B cell (primary cell): ENCODE results near the gene EML1. TPM values are rescaled to one million over a fixed set of nuclear protein-coding genes. Genes with fewer than 3 reads are reported as not detected.

ENCODE experiments used
- ATAC-seq: fragments of 200-7000 bp; cut with Tn5 transposase; one replicate; pipeline ENCODE4 v1.10.0; 2021; ENCODE audit warnings: low read depth, mild to moderate bottlenecking, moderate number of reproducible peaks, moderate library complexity
- CTCF ChIA-PET: fragments of 350-600 bp; sonication (Branson Sonifier 250); formaldehyde crosslinking; loops from one replicate; lab custom pipeline; 2021; ENCODE audit warnings: antibody characterized with exemption, inconsistent platforms; lab: Charles Lee
- POLR2A ChIA-PET: fragments of 350-600 bp; sonication (Branson Sonifier 250); formaldehyde crosslinking; loops from one replicate; lab custom pipeline; 2021; ENCODE audit warnings: antibody characterized with exemption; lab: Charles Lee
- DNase-seq: peaks from one replicate; pipeline ENCODE4 v3.0.0; 2013
- H2AFZ ChIP-seq: 2 replicates; pipeline ENCODE4 v1.6.1; 2012; ENCODE audit warnings: mild to moderate bottlenecking, low read depth, low read length; ENCODE audit not compliant: insufficient read depth, poor library complexity, severe bottlenecking
- H3K27ac ChIP-seq, 2 donors: 1 replicate in 1 of 2; 2 replicates in 1 of 2; pipeline ENCODE4 v1.5.1; 2012 to 2013; ENCODE audit warnings: low read length in 2 of 2, mild to moderate bottlenecking in 2 of 2, moderate library complexity in 1 of 2
- H3K27me3 ChIP-seq, 4 experiments: fragments of 200-600 bp in 1 of 4; sonication (generic) in 1 of 4; replicated peaks in 1 of 4; 1 replicate in 2 of 4; 2 replicates in 2 of 4; pipeline versions ENCODE4 v1.6.1 to v1.7.0; 2013 to 2016; ENCODE audit warnings: low read length in 3 of 4, mild to moderate bottlenecking in 2 of 4, mixed read lengths in 1 of 4, moderate library complexity in 1 of 4; ENCODE audit not compliant: insufficient read depth in 4 of 4, control insufficient read depth in 3 of 4; ENCODE audit errors: control extremely low read depth in 1 of 4
- H3K36me3 ChIP-seq, 2 experiments: replicated peaks in 1 of 2; 1 replicate in 1 of 2; 2 replicates in 1 of 2; pipeline versions ENCODE4 v1.6.1 to v1.7.1; 2013; ENCODE audit warnings: low read length in 1 of 2; ENCODE audit not compliant: insufficient read depth in 2 of 2, control insufficient read depth in 1 of 2; ENCODE audit errors: control extremely low read depth in 1 of 2, extremely low read depth in 1 of 2
- H3K4me1 ChIP-seq, 2 donors: fragments of 200-600 bp in 1 of 2; sonication (generic) in 1 of 2; 1 replicate in 1 of 2; 2 replicates in 1 of 2; pipeline versions ENCODE4 v1.5.1 to v1.6.1; 2013 to 2017; ENCODE audit warnings: low read length in 2 of 2; ENCODE audit not compliant: control insufficient read depth in 2 of 2, insufficient read depth in 2 of 2
- H3K4me2 ChIP-seq: replicated peaks from 2 replicates; pipeline ENCODE3; 2012; ENCODE audit warnings: mild to moderate bottlenecking, low read depth, low read length; ENCODE audit not compliant: poor library complexity, severe bottlenecking
- H3K4me3 ChIP-seq, 5 experiments: fragments of 200-600 bp in 1 of 5; sonication (generic) in 1 of 5; 1 replicate in 3 of 5; 2 replicates in 2 of 5; pipeline versions ENCODE4 v1.5.1 to v1.7.0; 2011 to 2016; ENCODE audit warnings: low read length in 4 of 5, mild to moderate bottlenecking in 4 of 5, low read depth in 2 of 5, control low read depth in 1 of 5, moderate library complexity in 1 of 5; ENCODE audit not compliant: insufficient read depth in 1 of 5; ENCODE audit errors: control extremely low read depth in 1 of 5, extremely low read depth in 1 of 5
- H3K79me2 ChIP-seq: fragments of 200-600 bp; sonication (generic); one replicate; pipeline ENCODE4 v1.6.0; 2016; ENCODE audit warnings: low read length; ENCODE audit not compliant: control insufficient read depth, insufficient read depth
- H3K9ac ChIP-seq: fragments of 200-600 bp; sonication (generic); 2 replicates; pipeline ENCODE4 v1.6.1; 2017; ENCODE audit warnings: mild to moderate bottlenecking, low read length, moderate library complexity
- H3K9me3 ChIP-seq, 3 donors: one replicate each; pipeline versions ENCODE4 v1.6.1 to v1.7.1; 2013; ENCODE audit warnings: low read length in 2 of 3; ENCODE audit not compliant: control insufficient read depth in 2 of 3, insufficient read depth in 1 of 3; ENCODE audit errors: control extremely low read depth in 1 of 3
- H4K20me1 ChIP-seq: 2 replicates; pipeline ENCODE4 v1.6.0; 2012; ENCODE audit warnings: mild to moderate bottlenecking, low read length; ENCODE audit not compliant: insufficient read depth, control insufficient read depth, poor library complexity, severe bottlenecking
- H3K27ac Mint-ChIP-seq: one replicate; pipeline ENCODE4 v1.8.0; 2021; ENCODE audit warnings: mixed read lengths
- H3K27me3 Mint-ChIP-seq: one replicate; pipeline ENCODE4 v1.8.0; 2021; ENCODE audit warnings: mixed read lengths
- H3K4me1 Mint-ChIP-seq: one replicate; pipeline ENCODE4 v1.8.0; 2021; ENCODE audit warnings: mixed read lengths
- H3K4me3 Mint-ChIP-seq: one replicate; pipeline ENCODE4 v1.8.0; 2021; ENCODE audit warnings: mixed read lengths
- H3K9me3 Mint-ChIP-seq: one replicate; pipeline ENCODE4 v1.8.0; 2022; ENCODE audit warnings: mixed read lengths; ENCODE audit not compliant: insufficient read depth
- CTCF ChIP-seq: fragments of 200-600 bp; IDR thresholded peaks from one replicate; pipeline ENCODE4 v1.8.0; 2022; ENCODE audit warnings: antibody characterized with exemption, mild to moderate bottlenecking
- EZH2 ChIP-seq: IDR thresholded peaks from 2 replicates; pipeline ENCODE4 v1.6.1; 2012; ENCODE audit warnings: borderline replicate concordance, low read depth, mild to moderate bottlenecking, moderate library complexity, low read length; ENCODE audit not compliant: insufficient read depth, poor library complexity, severe bottlenecking
- WGBS: methylation state at CpG from one replicate; pipeline ENCODE4 v1.1.5; 2013; ENCODE audit warnings: missing lambda C conversion rate; ENCODE audit not compliant: insufficient coverage; 5-methylcytosine and 5-hydroxymethylcytosine counted together
- intact Hi-C: fragments of 100-400 bp; cut with micrococcal nuclease; formaldehyde crosslinking; loops from one replicate; pipeline ENCODE4 v1.10.0; 2022
- polyA plus RNA-seq: library from polyadenylated mRNA; depleted of rRNA; stranded (reverse); fragments of >200 nt; gene quantifications from 2 replicates; pipeline ENCODE4 v1.2.3, GENCODE V29; 2012
- total RNA-seq, 2 donors: library from RNA; stranded (reverse); fragments of 120-200 nt in 1 of 2; gene quantifications; 1 replicate in 1 of 2; 2 replicates in 1 of 2; pipeline versions ENCODE4 v1.2.3 to v1.2.4, GENCODE V29; 2013 to 2022

Gene EML1
- total and polyA plus RNA-seq, 2 donors (not counting 1 experiment from before 2014, with no cell fraction given) = not detected

- Histone ChIP-seq H2AFZ (no peak overlapping the region), H3K9me3 (peaks cover 0 to 10% (median 0%) of the 10 kb centered on the region in 3 donors), H3K27me3 (peaks cover 0 to 9% (median 0%) of the 10 kb centered on the region in 4 experiments), H3K36me3 (no peaks in the 10 kb centered on the region), H3K27ac (no peak overlapping the region), H3K4me2 (no peak overlapping the region), H4K20me1 (no peaks in the 10 kb centered on the region), H3K79me2 (no peaks in the 10 kb centered on the region), H3K9ac (no peak overlapping the region), H3K4me1 (no peaks in the 10 kb centered on the region), H3K4me3 (no peak overlapping the region)
- Mint-ChIP-seq H3K9me3 (no peaks in the 10 kb centered on the region), H3K4me1 (no peaks in the 10 kb centered on the region), H3K4me3 (no peak overlapping the region), H3K27ac (no peak overlapping the region), H3K27me3 (peaks cover 18% of the 10 kb centered on the region)
- 97% methylated on average over 3 of the region's 13 CpGs for WGBS
- ChIA-PET POLR2A (no interaction called here), CTCF (no interaction called here)
- no peak for ATAC-seq
- intact Hi-C loops = no loop called here
- DNase-seq = no peak
- TF ChIP-seq EZH2 = no peak
- no peak for TF ChIP-seq CTCF
Measured at GRCh38 chr14:99880651-99881420, 87.6 kb downstream of the EML1 start.

- H2AFZ ChIP-seq = no peak overlapping the region
- H3K4me3 Mint-ChIP-seq = no peak overlapping the region
- no peaks in the 10 kb centered on the region for H3K36me3 ChIP-seq
- POLR2A ChIA-PET = no interaction called here
- no peak overlapping the region for H3K9ac ChIP-seq
- H3K4me2 ChIP-seq = no peak overlapping the region
- no peaks in the 10 kb centered on the region for H4K20me1 ChIP-seq
- H3K27me3 Mint-ChIP-seq = peaks cover 3% of the 10 kb centered on the region
- CTCF ChIA-PET = interaction anchor here (0.6 to 1.4 kb wide), 6 partner anchors 8 to 564 kb away, joined by 3 to 4 read pairs (median 4); no protein-coding TSS in a partner anchor
- H3K4me1 Mint-ChIP-seq = no peaks in the 10 kb centered on the region
- H3K9me3 Mint-ChIP-seq = no peaks in the 10 kb centered on the region
- no peak for TF ChIP-seq EZH2
- no peak for TF ChIP-seq CTCF
- no peaks in the 10 kb centered on the region for H3K79me2 ChIP-seq
- no peak overlapping the region for H3K4me3 ChIP-seq
- WGBS = 85% methylated on average over 6 of the region's 9 CpGs
- H3K27ac Mint-ChIP-seq = no peak overlapping the region
- intact Hi-C loops = no loop called here
- H3K9me3 ChIP-seq = no peaks in the 10 kb centered on the region
- peaks cover 0 to 7% (median 0%) of the 10 kb centered on the region in 4 experiments for H3K27me3 ChIP-seq
- no peak overlapping the region for H3K27ac ChIP-seq
- no peaks in the 10 kb centered on the region for H3K4me1 ChIP-seq
- ATAC-seq (no peak), DNase-seq (no peak)
Measured at GRCh38 chr14:99883866-99884650, 90.8 kb downstream of the EML1 start.
